Adrenal gland (tissue), 12 donors: Measurements from ENCODE around the gene PLCG2. TPM values are rescaled to one million over a fixed set of nuclear protein-coding genes. Genes with fewer than 3 reads are reported as not detected.

ENCODE experiments used
- DNase-seq, 7 donors: peaks; one replicate each; pipeline ENCODE4 v3.0.0-alpha.2; 2019 to 2020
- H3K27ac ChIP-seq, 5 donors: fragments of 200-600 bp; sonication (generic) in 4 of 5; 1 replicate in 3 of 5; 2 replicates in 2 of 5; pipeline versions ENCODE4 v1.5.1 to v1.8.0; 2016 to 2020; ENCODE audit warnings: mild to moderate bottlenecking in 1 of 5
- H3K27me3 ChIP-seq: fragments of 200-600 bp; 2 replicates; pipeline ENCODE4 v1.8.0; 2021
- H3K36me3 ChIP-seq, 2 donors: fragments of 200-600 bp; replicated peaks in 1 of 2; 1 replicate in 1 of 2; 2 replicates in 1 of 2; pipeline versions ENCODE4 v1.5.1 to v1.8.0; 2018 to 2022
- H3K4me1 ChIP-seq, 2 donors: fragments of 200-600 bp; replicated peaks in 1 of 2; 1 replicate in 1 of 2; 2 replicates in 1 of 2; pipeline versions ENCODE4 v1.5.1 to v1.8.0; 2018 to 2021
- H3K4me3 ChIP-seq, 4 donors: fragments of 200-600 bp; sonication (generic) in 3 of 4; one replicate each; pipeline ENCODE4 v1.5.1; 2016 to 2018
- H3K9me3 ChIP-seq, 3 donors: fragments of 200-600 bp; sonication (generic) in 1 of 3; replicated peaks in 1 of 3; 1 replicate in 2 of 3; 2 replicates in 1 of 3; pipeline versions ENCODE4 v1.5.1 to v1.8.0; 2016 to 2021
- POLR2A ChIP-seq, 2 donors: fragments of 450-650 bp; IDR thresholded peaks; one replicate each; pipeline ENCODE4 v1.6.1; 2017; ENCODE audit warnings: antibody characterized with exemption in 2 of 2, mild to moderate bottlenecking in 2 of 2, moderate library complexity in 1 of 2
- WGBS, 4 donors: extraction: QIAGEN DNeasy Blood & Tissue Kit in 2 of 4; methylation state at CpG; one replicate each; pipeline versions ENCODE4 v1.1.5 to v1.1.7; 2013 to 2017; 5-methylcytosine and 5-hydroxymethylcytosine counted together
- intact Hi-C, 2 donors: fragments of 100-400 bp; cut with DNase I; formaldehyde crosslinking; loops; one replicate each; pipeline versions ENCODE4 v1.14.1 to v1.15.0; 2022 to 2023
- polyA plus RNA-seq, 3 donors: library from polyadenylated mRNA; stranded (reverse); fragments of 200-250 nt in 2 of 3; fragments of 350-450 nt in 1 of 3; fragmentation: Illumina TruSeq in 1 of 3; extraction: RNeasy Lipid Tissue Mini Kit (QIAGEN cat#74804) in 1 of 3; gene quantifications; one replicate each; pipeline ENCODE4 v1.2.3, GENCODE V29; 2013 to 2014
- total RNA-seq, 9 donors: library from RNA; depleted of rRNA in 4 of 9; stranded (reverse); fragments of >200 nt in 4 of 9; fragments of 120-200 nt in 1 of 9; fragmentation: NEBNext Ultra II Directional in 1 of 9; extraction: Animal tissue kit (Norgen Biotek cat#: 25700) in 1 of 9; gene quantifications; one replicate each; pipeline versions ENCODE4 v1.1.0 to v1.2.4, GENCODE V29; 2013 to 2023
- TF ChIP-seq, protein P1 (sequence below), 6 experiments: fragments of 450-650 bp in 4 of 6; fragments of 200-600 bp in 2 of 6; sonication (generic) in 1 of 6; IDR thresholded peaks; 1 replicate in 5 of 6; 2 replicates in 1 of 6; pipeline versions ENCODE4 v1.5.1 to v1.8.0; 2016 to 2021; ENCODE audit warnings: antibody characterized with exemption in 6 of 6, mild to moderate bottlenecking in 2 of 6, moderate library complexity in 1 of 6
- donor health status: healthy with polysubstance abuse.
- donor health status: Bipolar disorder and iron deficiency.
- donor health status: DM: yes; HTN: yes; CAD: no.
- donor health status: DM: no; HTN: no; CAD: no.
- donor health status: DM: no; HTN: no; CAD: no.
- donor health status: DM: yes; HTN: yes; CAD: no.

The PLCG2 gene
- total and polyA plus RNA-seq, 12 donors, result 4.8 to 47.6 (median 10.9) TPM

- no peaks in the 10 kb centered on the region for H3K27me3 ChIP-seq
- TF ChIP-seq, protein P1, sequence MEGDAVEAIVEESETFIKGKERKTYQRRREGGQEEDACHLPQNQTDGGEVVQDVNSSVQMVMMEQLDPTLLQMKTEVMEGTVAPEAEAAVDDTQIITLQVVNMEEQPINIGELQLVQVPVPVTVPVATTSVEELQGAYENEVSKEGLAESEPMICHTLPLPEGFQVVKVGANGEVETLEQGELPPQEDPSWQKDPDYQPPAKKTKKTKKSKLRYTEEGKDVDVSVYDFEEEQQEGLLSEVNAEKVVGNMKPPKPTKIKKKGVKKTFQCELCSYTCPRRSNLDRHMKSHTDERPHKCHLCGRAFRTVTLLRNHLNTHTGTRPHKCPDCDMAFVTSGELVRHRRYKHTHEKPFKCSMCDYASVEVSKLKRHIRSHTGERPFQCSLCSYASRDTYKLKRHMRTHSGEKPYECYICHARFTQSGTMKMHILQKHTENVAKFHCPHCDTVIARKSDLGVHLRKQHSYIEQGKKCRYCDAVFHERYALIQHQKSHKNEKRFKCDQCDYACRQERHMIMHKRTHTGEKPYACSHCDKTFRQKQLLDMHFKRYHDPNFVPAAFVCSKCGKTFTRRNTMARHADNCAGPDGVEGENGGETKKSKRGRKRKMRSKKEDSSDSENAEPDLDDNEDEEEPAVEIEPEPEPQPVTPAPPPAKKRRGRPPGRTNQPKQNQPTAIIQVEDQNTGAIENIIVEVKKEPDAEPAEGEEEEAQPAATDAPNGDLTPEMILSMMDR (IDR thresholded peaks at IDR 0.05), result no peak
- TF ChIP-seq POLR2A (IDR thresholded peaks at IDR 0.05), result no peak
- no peak overlapping the region for H3K4me3 ChIP-seq
- peaks cover 0 to 14% (median 9%) of the 10 kb centered on the region in 3 donors for H3K9me3 ChIP-seq
- DNase-seq, result no peak
- H3K36me3 ChIP-seq, result peaks cover 0 to 3% of the 10 kb centered on the region in 2 donors
- 57 to 76% (median 71%) methylated on average over 2 of the region's 2 CpGs for WGBS, 4 donors
- no peak overlapping the region for H3K27ac ChIP-seq
- intact Hi-C loops, result no loop called here
- H3K4me1 ChIP-seq, result no peaks in the 10 kb centered on the region
Measured at GRCh38 chr16:81951564-81951963, 172.5 kb downstream of the PLCG2 start.

DNA sequence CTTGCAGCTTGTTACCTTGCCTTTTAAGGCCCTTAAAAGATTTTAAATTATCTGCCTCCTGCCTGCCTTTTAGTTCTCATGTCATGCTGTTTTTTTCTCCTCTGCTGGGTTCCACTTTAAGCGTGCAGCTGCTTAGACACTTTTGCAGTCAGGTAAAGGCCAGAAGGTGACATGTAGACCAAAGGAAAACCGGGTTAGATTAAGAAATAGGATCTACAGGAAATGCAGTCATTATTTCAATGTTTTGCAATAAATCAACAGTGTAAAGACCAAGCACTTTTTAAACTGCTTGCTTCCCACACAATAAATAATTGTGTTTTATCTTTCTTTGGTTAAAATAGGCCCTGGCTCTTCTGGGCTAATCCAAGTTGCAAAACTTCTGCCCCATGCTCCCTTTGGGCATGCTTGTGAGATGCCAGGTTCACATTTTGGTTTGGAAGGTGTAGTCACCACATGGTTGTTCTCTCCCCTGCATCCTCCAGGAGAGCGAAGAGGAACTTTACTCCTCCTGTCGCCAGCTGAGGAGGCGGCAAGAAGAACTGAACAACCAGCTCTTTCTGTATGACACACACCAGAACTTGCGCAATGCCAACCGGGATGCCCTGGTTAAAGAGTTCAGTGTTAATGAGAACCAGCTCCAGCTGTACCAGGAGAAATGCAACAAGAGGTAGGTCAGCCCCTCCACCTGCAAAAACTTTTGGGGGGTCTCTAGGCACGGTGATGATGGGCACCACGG is 177.3 kb downstream of the PLCG2 start:
- intact Hi-C loops, result no loop called here
- H3K36me3 ChIP-seq, result no peaks in the 10 kb centered on the region
- H3K27ac ChIP-seq, result no peak overlapping the region
- 71 to 89% (median 78%) methylated on average over 7 to 9 of the region's 9 CpGs for WGBS, 4 donors
- H3K9me3 ChIP-seq, result peaks cover 0 to 6% (median 5%) of the 10 kb centered on the region in 3 donors
- DNase-seq, result no peak
- TF ChIP-seq, protein P1 (IDR thresholded peaks at IDR 0.05), result no peak
- no peak for TF ChIP-seq POLR2A (IDR thresholded peaks at IDR 0.05)
- no peaks in the 10 kb centered on the region for H3K27me3 ChIP-seq
- H3K4me3 ChIP-seq, result no peak overlapping the region
- H3K4me1 ChIP-seq, result no peaks in the 10 kb centered on the region

DNA sequence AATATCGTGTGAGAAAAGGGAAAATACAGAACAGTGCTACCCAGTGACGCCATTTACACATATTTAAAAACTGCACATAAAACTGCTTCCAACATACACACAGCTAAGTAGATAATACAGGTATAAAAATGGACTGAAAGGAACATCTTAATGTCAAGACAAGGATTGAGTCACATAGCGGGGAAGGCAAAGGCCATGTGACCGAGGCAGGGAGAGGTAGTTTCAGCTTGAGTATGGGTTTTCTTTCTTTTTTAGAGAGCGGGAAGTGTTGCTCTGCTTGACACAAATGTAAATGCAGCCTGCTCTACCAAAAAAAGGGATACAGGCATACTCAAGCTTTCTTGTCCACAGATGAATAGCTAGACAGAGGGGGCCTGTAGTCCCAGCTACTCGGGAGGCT is 185.7 kb downstream of the PLCG2 start:
- intact Hi-C loops, result no loop called here
- no peak overlapping the region for H3K4me3 ChIP-seq
- H3K36me3 ChIP-seq, result no peaks in the 10 kb centered on the region
- no peak for TF ChIP-seq POLR2A (IDR thresholded peaks at IDR 0.05)
- TF ChIP-seq, protein P1 (IDR thresholded peaks at IDR 0.05), result no peak
- no peak for DNase-seq
- no peaks in the 10 kb centered on the region for H3K27me3 ChIP-seq
- H3K27ac ChIP-seq, result no peak overlapping the region
- H3K4me1 ChIP-seq, result no peaks in the 10 kb centered on the region
- H3K9me3 ChIP-seq, result no peaks in the 10 kb centered on the region
- WGBS, 4 donors, result 83 to 93% (median 88%) methylated on average over 6 of the region's 6 CpGs

DNA sequence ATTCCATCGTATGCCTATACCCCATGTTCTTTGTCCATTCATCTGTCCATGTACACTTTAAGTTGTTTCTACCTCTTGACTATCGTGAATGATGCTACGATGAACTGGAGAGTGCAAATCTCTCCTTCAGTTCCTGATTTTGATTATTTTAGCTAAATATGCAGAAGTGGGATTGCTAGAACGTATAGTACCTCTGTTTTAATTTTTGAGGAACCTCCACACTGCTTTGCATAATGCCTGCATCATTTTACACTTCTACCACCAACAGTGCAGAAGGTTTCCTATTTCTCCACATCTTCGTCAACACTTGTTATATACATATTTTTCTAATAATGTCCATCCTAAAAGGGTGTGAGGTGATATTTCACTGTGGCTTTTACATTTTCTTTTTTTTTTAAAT is 188.3 kb downstream of the PLCG2 start:
- Histone ChIP-seq H3K4me3 (no peak overlapping the region), H3K27me3 (no peaks in the 10 kb centered on the region), H3K4me1 (no peaks in the 10 kb centered on the region), H3K36me3 (no peaks in the 10 kb centered on the region), H3K9me3 (no peaks in the 10 kb centered on the region), H3K27ac (no peak overlapping the region)
- DNase-seq, result no peak
- TF ChIP-seq POLR2A (IDR thresholded peaks at IDR 0.05), result no peak
- TF ChIP-seq, protein P1 (IDR thresholded peaks at IDR 0.05), result no peak
- intact Hi-C loops, result no loop called here
- WGBS, 4 donors, result 70 to 74% (median 73%) methylated on average over 5 of the region's 5 CpGs
